ENCODE results near the gene UBE2G1.

GRCh38 chr17:4333041-4333440 is 33.4 kb downstream of the UBE2G1 start:
- TF ChIP-seq CTCF (IDR thresholded peaks at IDR 0.05) (no peak), POLR2A (IDR thresholded peaks at IDR 0.05) (no peak)
